HG02884 (cell line): ENCODE data around the gene ASIC3.

Source experiments
- ATAC-seq: cut with Tn5 transposase; IDR thresholded peaks from one replicate; pipeline ENCODE4 v1.9.1; 2021; ENCODE audit warnings: mild to moderate bottlenecking, moderate library complexity; ENCODE audit not compliant: unreplicated experiment

Gene ASIC3

GRCh38 chr7:151070574-151070960, 22.2 kb downstream of the ASIC3 start:
- ATAC-seq = no peak

DNA sequence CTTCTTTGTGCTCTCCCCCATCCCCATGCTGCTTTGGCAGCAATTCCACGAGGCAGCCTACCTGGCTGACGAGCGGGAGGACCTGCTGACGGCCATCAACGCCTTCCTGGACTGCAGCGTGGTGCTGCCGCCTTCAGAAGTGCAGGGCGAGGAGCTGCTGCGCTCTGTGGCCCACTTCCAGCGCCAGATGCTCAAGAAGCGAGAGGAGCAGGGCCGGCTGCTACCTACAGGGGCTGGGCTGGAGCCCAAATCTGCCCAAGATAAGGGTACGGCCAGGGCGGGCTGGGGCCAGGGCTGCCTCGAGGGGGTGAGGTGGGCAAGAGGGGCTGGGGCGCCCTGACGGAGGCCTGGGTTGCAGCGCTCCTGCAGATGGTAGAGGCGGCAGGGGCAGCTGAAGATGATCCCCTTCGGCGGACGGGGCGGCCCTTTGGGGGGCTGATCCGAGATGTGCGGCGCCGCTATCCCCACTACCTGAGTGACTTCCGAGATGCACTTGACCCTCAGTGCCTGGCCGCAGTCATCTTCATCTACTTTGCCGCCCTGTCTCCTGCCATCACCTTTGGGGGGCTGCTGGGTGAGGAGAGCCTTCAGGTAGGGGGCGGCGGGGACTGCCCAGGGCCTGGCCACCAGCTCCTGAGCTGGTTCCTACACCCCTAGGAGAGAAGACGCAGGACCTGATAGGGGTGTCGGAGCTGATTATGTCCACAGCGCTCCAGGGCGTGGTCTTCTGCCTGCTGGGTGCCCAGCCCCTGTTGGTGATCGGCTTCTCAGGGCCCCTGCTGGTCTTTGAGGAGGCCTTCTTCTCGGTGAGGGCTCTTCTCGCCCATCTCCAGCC, 22.9 kb downstream of the ASIC3 start:
- ATAC-seq = no peak

DNA sequence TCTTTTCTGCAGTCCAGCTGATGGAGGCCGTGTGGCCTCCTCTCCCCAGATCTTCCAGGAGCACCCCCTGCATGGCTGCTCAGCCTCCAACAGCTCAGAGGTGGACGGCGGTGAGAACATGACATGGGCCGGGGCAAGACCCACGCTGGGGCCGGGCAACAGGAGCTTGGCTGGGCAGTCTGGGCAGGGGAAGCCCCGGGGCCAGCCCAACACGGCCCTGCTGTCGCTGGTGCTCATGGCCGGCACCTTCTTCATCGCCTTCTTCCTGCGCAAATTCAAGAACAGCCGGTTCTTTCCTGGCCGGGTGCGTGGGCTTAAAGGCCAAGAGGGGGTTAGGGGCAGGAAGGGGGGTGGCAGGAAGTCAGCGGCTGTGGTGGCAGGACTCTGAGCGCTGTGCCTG, 25.7 kb downstream of the ASIC3 start:
- ATAC-seq = no peak

- ATAC-seq = no peak
Measured at GRCh38 chr7:151074817-151075661, 26.7 kb downstream of the ASIC3 start.

DNA sequence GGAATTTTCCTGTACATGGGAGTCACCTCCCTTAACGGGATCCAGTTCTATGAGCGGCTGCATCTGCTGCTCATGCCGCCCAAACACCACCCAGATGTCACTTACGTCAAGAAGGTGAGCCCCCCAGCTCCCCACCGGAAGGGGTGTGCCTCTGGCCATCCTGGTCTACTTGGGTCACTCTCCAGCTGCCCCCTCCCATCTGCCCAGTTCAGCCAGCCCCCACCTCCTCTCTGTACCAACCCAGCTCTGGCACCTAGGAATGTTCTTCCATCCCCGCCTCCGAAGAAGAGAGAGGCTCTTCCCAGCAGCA, 27.3 kb downstream of the ASIC3 start:
- ATAC-seq = no peak

GRCh38 chr7:151075978-151076426, 27.7 kb downstream of the ASIC3 start:
- ATAC-seq = no peak

GRCh38 chr7:151076863-151077704, 28.8 kb downstream of the ASIC3 start:
- ATAC-seq = no peak

DNA sequence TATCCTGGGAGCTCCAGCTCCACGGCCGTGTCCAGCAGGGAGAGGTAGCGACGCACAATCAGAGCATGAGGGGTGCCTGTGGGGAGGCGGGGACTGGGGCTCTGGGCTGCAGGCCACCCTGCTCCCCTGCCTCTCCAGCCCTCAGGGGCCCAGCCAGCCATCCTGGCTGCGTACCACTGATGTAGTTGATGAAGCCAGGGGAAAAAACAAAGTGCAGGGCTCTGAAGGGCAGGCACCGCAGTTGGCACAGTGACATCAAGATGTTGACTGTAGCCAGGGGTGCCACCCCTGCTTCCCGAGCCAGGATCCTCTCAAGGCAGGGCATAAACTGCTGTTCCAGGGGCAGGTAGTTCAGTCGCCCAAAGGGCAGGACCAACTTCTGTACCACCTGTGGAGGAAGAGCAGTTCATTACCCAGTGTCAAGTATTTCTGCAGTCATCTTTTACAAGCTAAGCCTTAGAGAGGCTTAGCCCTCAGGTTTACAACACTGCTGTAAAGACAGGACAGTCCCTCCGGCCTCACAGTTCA, 29.4 kb downstream of the ASIC3 start:
- no peak for ATAC-seq

- no peak for ATAC-seq
Measured at GRCh38 chr7:151078233-151079040, 30.1 kb downstream of the ASIC3 start.

DNA sequence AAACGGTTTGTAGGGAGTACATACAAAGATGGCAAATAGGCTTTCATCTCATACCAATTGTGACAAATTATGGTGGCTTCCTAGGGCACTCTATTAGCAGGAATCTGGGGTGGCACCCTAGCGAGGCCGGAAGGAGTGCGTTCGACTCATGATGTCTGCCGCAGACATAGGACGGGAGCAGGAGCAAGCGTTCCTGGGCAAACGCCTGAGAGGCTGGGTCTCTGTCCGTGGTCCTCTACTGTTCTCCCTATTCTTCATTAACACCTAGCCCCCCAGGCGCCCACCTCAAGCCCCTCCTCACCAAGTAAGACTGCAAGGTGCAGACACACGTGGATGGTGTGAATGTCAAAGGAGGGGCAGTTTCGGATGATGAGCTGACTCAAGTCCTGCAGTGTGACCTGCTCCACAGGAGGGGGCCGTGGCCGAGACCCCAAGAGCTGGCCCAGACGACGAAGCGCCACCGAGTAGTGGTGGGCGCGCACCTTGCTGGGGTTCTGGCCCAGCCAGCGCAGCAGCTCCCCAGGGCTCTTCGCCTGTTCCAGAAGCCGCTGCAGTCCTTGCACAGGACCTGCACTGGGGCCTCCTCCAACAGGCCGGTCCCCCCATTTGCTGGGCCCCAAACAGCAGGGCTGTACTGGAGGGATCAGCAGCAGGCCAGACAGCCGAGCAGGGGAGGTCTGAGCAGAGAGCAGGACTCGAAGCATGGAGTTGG, 31.0 kb downstream of the ASIC3 start:
- no peak for ATAC-seq

GRCh38 chr7:151080067-151080521, 31.8 kb downstream of the ASIC3 start:
- ATAC-seq = no peak

- peak; percentile 61 for ATAC-seq
Measured at GRCh38 chr7:151080522-151081169, 32.3 kb downstream of the ASIC3 start, which contains the start of gene FASTK. TSS of gene FASTK (minus strand) at chr7:151080809. CDS start at chr7:151080766, 43 bp downstream.

GRCh38 chr7:151081170-151082101, 33.1 kb downstream of the ASIC3 start:
- ATAC-seq = no peak

- ATAC-seq = no peak
Measured at GRCh38 chr7:151082141-151083070, 34.1 kb downstream of the ASIC3 start.

GRCh38 chr7:151083071-151083823, 34.9 kb downstream of the ASIC3 start, which contains the start of gene TMUB1:
TSS of gene TMUB1 (minus strand) at chr7:151083493. CDS start at chr7:151082563, 930 bp downstream.
- ATAC-seq = peak; percentile 45

DNA sequence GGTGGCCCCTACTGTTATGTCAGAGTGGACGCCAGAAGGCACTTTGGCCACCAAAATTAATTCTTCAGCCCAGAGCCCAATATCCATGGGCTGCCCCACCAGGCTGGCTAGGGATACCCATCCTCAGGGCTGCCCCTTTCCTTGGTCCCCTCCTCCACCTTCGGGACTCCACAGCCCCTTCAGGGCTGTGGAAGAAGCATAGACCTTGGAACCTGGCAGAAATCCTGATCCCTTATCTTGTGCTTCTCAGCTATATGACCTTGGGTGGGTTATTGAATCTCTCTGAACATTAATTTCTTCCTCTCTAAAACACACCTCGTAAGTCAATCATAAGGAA, 35.5 kb downstream of the ASIC3 start:
- ATAC-seq = no peak
